A204.1 (cell line): ENCODE results near the gene SLC22A4.

Experiments used
- FAIRE-seq: peaks from 2 replicates; lab custom pipeline; 2012; peaks lifted over from hg19 to GRCh38; lab: Jason Lieb, UNC

The SLC22A4 gene

GRCh38 chr5:132342291-132343180, 48.3 kb downstream of the SLC22A4 start:
- no peak for FAIRE-seq

- no peak for FAIRE-seq
Observed at GRCh38 chr5:132344775-132345514, 50.8 kb downstream of the SLC22A4 start.

GRCh38 chr5:132353486-132353995, 59.3 kb downstream of the SLC22A4 start:
- FAIRE-seq: no peak

- no peak for FAIRE-seq
Observed at GRCh38 chr5:132354381-132355139, 60.4 kb downstream of the SLC22A4 start.

GRCh38 chr5:132355140-132355765, 61.1 kb downstream of the SLC22A4 start:
- FAIRE-seq: no peak

GRCh38 chr5:132358775-132359174, 64.6 kb downstream of the SLC22A4 start:
- no peak for FAIRE-seq

GRCh38 chr5:132362086-132362485, 67.9 kb downstream of the SLC22A4 start:
- FAIRE-seq: no peak

- FAIRE-seq: no peak
Observed at GRCh38 chr5:132363431-132364112, 69.4 kb downstream of the SLC22A4 start.

- no peak for FAIRE-seq
Observed at GRCh38 chr5:132364319-132364718, 70.1 kb downstream of the SLC22A4 start.

GRCh38 chr5:132365213-132365612, 71.0 kb downstream of the SLC22A4 start:
- FAIRE-seq: no peak

- no peak for FAIRE-seq
Observed at GRCh38 chr5:132368186-132368585, 74.0 kb downstream of the SLC22A4 start.

- FAIRE-seq: no peak
Observed at GRCh38 chr5:132369007-132369473, 74.8 kb downstream of the SLC22A4 start.

- FAIRE-seq: no peak
Observed at GRCh38 chr5:132369474-132370180, 75.4 kb downstream of the SLC22A4 start, which contains the start of gene SLC22A5. TSS of gene SLC22A5 (plus strand) at chr5:132369710. CDS start at chr5:132369973, 263 bp downstream.

- no peak for FAIRE-seq
Observed at GRCh38 chr5:132370181-132370970, 76.2 kb downstream of the SLC22A4 start.

GRCh38 chr5:132370971-132371602, 76.9 kb downstream of the SLC22A4 start:
- no peak for FAIRE-seq

GRCh38 chr5:132371603-132371994, 77.4 kb downstream of the SLC22A4 start:
- FAIRE-seq: no peak

- no peak for FAIRE-seq
Observed at GRCh38 chr5:132372127-132372526, 77.9 kb downstream of the SLC22A4 start.

- FAIRE-seq: no peak
Observed at GRCh38 chr5:132372542-132372941, 78.3 kb downstream of the SLC22A4 start.

GRCh38 chr5:132375957-132376356, 81.8 kb downstream of the SLC22A4 start:
- FAIRE-seq: no peak
